AG09309 (cell line): Measurements from ENCODE around the gene NKG7.

Experiments used
- DNase-seq: peaks from one replicate; pipeline ENCODE4 v3.0.0-alpha.2; 2010; ENCODE audit warnings: low read depth
- H3K4me3 ChIP-seq: 2 replicates; pipeline ENCODE4 v1.5.1; 2011; ENCODE audit warnings: mild to moderate bottlenecking, low read depth, low read length, moderate library complexity; ENCODE audit not compliant: control insufficient read depth
- CTCF ChIP-seq: IDR thresholded peaks from 2 replicates; pipeline ENCODE4 v1.5.1; 2011; ENCODE audit warnings: mild to moderate bottlenecking, low read depth, low read length, inconsistent platforms; ENCODE audit not compliant: insufficient read depth, control insufficient read depth; ENCODE audit errors: missing control alignments

NKG7 gene

GRCh38 chr19:51323481-51324166 lies 48.8 kb downstream of the NKG7 start:
- no peak for TF ChIP-seq CTCF
- no peak overlapping the region for H3K4me3 ChIP-seq
- DNase-seq, result no peak

GRCh38 chr19:51321799-51322198 lies 50.7 kb downstream of the NKG7 start:
- no peak overlapping the region for H3K4me3 ChIP-seq
- no peak for TF ChIP-seq CTCF
- DNase-seq, result no peak
